ENCODE measurements around the gene MTM1.

GRCh38 chrX:150700107-150700506 lies 131.7 kb downstream of the MTM1 start:
- TF ChIP-seq, protein P1, sequence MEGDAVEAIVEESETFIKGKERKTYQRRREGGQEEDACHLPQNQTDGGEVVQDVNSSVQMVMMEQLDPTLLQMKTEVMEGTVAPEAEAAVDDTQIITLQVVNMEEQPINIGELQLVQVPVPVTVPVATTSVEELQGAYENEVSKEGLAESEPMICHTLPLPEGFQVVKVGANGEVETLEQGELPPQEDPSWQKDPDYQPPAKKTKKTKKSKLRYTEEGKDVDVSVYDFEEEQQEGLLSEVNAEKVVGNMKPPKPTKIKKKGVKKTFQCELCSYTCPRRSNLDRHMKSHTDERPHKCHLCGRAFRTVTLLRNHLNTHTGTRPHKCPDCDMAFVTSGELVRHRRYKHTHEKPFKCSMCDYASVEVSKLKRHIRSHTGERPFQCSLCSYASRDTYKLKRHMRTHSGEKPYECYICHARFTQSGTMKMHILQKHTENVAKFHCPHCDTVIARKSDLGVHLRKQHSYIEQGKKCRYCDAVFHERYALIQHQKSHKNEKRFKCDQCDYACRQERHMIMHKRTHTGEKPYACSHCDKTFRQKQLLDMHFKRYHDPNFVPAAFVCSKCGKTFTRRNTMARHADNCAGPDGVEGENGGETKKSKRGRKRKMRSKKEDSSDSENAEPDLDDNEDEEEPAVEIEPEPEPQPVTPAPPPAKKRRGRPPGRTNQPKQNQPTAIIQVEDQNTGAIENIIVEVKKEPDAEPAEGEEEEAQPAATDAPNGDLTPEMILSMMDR (IDR thresholded peaks at IDR 0.05): no peak
- TF ChIP-seq EZH2 (IDR thresholded peaks at IDR 0.05) (no peak), EZH2phosphoT487 (IDR thresholded peaks at IDR 0.05) (no peak)
